Spleen (tissue), 11 donors: Measurements from ENCODE around the gene NUP153. TPM values are rescaled to one million over a fixed set of nuclear protein-coding genes. Genes with fewer than 3 reads are reported as not detected.

ENCODE experiments used
- DNase-seq: peaks from one replicate; pipeline ENCODE4 v3.0.0-alpha.2; 2020
- H3K27ac ChIP-seq, 8 donors: fragments of 200-600 bp; sonication (generic) in 7 of 8; 1 replicate in 4 of 8; 2 replicates in 4 of 8; pipeline versions ENCODE4 v1.5.0 to v1.8.0; 2016 to 2021; ENCODE audit warnings: inconsistent platforms in 4 of 8, mild to moderate bottlenecking in 4 of 8, moderate library complexity in 1 of 8
- H3K27me3 ChIP-seq, 7 donors: fragments of 200-600 bp; sonication (generic) in 6 of 7; replicated peaks in 1 of 7; 1 replicate in 4 of 7; 2 replicates in 3 of 7; pipeline versions ENCODE4 v1.5.0 to v1.8.0; 2016 to 2021; ENCODE audit warnings: inconsistent platforms in 3 of 7, mild to moderate bottlenecking in 1 of 7
- H3K36me3 ChIP-seq, 6 donors: fragments of 200-600 bp; sonication (generic) in 5 of 6; 1 replicate in 4 of 6; 2 replicates in 2 of 6; pipeline versions ENCODE4 v1.5.0 to v1.8.0; 2016 to 2021; ENCODE audit warnings: inconsistent platforms in 2 of 6
- H3K4me1 ChIP-seq, 6 donors: fragments of 200-600 bp; sonication (generic) in 5 of 6; 1 replicate in 3 of 6; 2 replicates in 3 of 6; pipeline versions ENCODE4 v1.5.0 to v1.8.0; 2016 to 2021; ENCODE audit warnings: inconsistent platforms in 3 of 6
- H3K4me3 ChIP-seq, 8 donors: fragments of 200-600 bp; sonication (generic) in 7 of 8; 1 replicate in 4 of 8; 2 replicates in 4 of 8; pipeline versions ENCODE4 v1.5.0 to v1.8.0; 2016 to 2021; ENCODE audit warnings: inconsistent platforms in 4 of 8, mild to moderate bottlenecking in 4 of 8, moderate library complexity in 2 of 8
- H3K9me3 ChIP-seq, 8 donors: fragments of 200-600 bp; sonication (generic) in 7 of 8; 1 replicate in 4 of 8; 2 replicates in 4 of 8; pipeline versions ENCODE4 v1.5.0 to v1.8.0; 2016 to 2021; ENCODE audit warnings: inconsistent platforms in 4 of 8
- POLR2A ChIP-seq, 3 donors: fragments of 450-650 bp; IDR thresholded peaks; one replicate each; pipeline ENCODE4 v1.5.1; 2017; ENCODE audit warnings: antibody characterized with exemption in 3 of 3, mild to moderate bottlenecking in 1 of 3
- POLR2AphosphoS5 ChIP-seq, 3 donors: sonication (generic); formaldehyde crosslinking; IDR thresholded peaks; one replicate each; pipeline ENCODE4 v1.5.1; 2017; ENCODE audit warnings: antibody characterized with exemption in 3 of 3
- WGBS, 5 donors: extraction: QIAGEN DNeasy Blood & Tissue Kit in 3 of 5; methylation state at CpG; one replicate each; pipeline versions ENCODE4 v1.1.5 to v1.1.7; 2013 to 2018; 5-methylcytosine and 5-hydroxymethylcytosine counted together
- intact Hi-C: fragments of 100-400 bp; cut with DNase I; formaldehyde crosslinking; loops from one replicate; pipeline ENCODE4 v1.15.0; 2023; ENCODE audit warnings: low total_unique reads
- polyA plus RNA-seq, 3 donors: library from polyadenylated mRNA; stranded (reverse); fragments of 200-250 nt; gene quantifications; one replicate each; pipeline ENCODE4 v1.2.1, GENCODE V29; 2013
- total RNA-seq, 7 donors: library from RNA; depleted of rRNA in 3 of 7; stranded (reverse); fragments of >200 nt in 3 of 7; fragmentation: NEBNext Ultra II Directional in 4 of 7; extraction: Animal tissue kit (Norgen Biotek cat#: 25700) in 4 of 7; gene quantifications; one replicate each; pipeline versions ENCODE4 v1.1.0 to v1.2.1, GENCODE V29; 2016 to 2021
- TF ChIP-seq, protein P1 (sequence below), 11 experiments: fragments of 200-600 bp in 7 of 11; fragments of 450-650 bp in 4 of 11; sonication (generic) in 4 of 11; IDR thresholded peaks in 8 of 11; conservative IDR thresholded peaks in 3 of 11; 1 replicate in 7 of 11; 2 replicates in 4 of 11; pipeline versions ENCODE4 v1.4.0 to v1.8.0; 2016 to 2021; ENCODE audit warnings: antibody characterized with exemption in 11 of 11, inconsistent platforms in 4 of 11, mild to moderate bottlenecking in 1 of 11
- donor health status: healthy with polysubstance abuse.
- donor health status: DM: no; HTN: no; CAD: no; lungs with moderate emphysema.
- donor health status: DM: no; HTN: no; CAD: no.
- donor health status: Bipolar disorder and iron deficiency.
- donor health status: healthy.
- donor health status: DM: no; HTN: no; CAD: no.
- donor health status: DM: yes; HTN: yes; CAD: no.

The NUP153 gene
- total and polyA plus RNA-seq, 10 donors, result 8.9 to 51.5 (median 45.3) TPM

GRCh38 chr6:17705428-17705777, 1.3 kb downstream of the NUP153 start:
- TF ChIP-seq POLR2A (IDR thresholded peaks at IDR 0.05) (no peak), POLR2AphosphoS5 (IDR thresholded peaks at IDR 0.05) (no peak)
- TF ChIP-seq, protein P1, sequence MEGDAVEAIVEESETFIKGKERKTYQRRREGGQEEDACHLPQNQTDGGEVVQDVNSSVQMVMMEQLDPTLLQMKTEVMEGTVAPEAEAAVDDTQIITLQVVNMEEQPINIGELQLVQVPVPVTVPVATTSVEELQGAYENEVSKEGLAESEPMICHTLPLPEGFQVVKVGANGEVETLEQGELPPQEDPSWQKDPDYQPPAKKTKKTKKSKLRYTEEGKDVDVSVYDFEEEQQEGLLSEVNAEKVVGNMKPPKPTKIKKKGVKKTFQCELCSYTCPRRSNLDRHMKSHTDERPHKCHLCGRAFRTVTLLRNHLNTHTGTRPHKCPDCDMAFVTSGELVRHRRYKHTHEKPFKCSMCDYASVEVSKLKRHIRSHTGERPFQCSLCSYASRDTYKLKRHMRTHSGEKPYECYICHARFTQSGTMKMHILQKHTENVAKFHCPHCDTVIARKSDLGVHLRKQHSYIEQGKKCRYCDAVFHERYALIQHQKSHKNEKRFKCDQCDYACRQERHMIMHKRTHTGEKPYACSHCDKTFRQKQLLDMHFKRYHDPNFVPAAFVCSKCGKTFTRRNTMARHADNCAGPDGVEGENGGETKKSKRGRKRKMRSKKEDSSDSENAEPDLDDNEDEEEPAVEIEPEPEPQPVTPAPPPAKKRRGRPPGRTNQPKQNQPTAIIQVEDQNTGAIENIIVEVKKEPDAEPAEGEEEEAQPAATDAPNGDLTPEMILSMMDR (IDR thresholded peaks at IDR 0.05 in 8 of 11, conservative IDR thresholded peaks at IDR 0.05 in 3 of 11), result no peak
- DNase-seq, result no peak
- H3K27me3 ChIP-seq, result no peaks in the 10 kb centered on the region
- H3K4me3 ChIP-seq, result peak overlapping the region; percentile 76 to 99 (median 88)
- 0 to 1% (median 0%) methylated on average over 10 of the region's 10 CpGs for WGBS, 5 donors
- peaks cover 27 to 66% (median 56%) of the 10 kb centered on the region in 6 donors for H3K4me1 ChIP-seq
- intact Hi-C loops, result loop anchor here (10.0 kb wide), 1 partner anchor 101 kb away; the partner anchor contains the start of gene FAM8A1
- H3K27ac ChIP-seq, result peak overlapping the region; percentile 90 to 100 (median 100)
- no peaks in the 10 kb centered on the region for H3K9me3 ChIP-seq
- H3K36me3 ChIP-seq, result no peaks in the 10 kb centered on the region

DNA sequence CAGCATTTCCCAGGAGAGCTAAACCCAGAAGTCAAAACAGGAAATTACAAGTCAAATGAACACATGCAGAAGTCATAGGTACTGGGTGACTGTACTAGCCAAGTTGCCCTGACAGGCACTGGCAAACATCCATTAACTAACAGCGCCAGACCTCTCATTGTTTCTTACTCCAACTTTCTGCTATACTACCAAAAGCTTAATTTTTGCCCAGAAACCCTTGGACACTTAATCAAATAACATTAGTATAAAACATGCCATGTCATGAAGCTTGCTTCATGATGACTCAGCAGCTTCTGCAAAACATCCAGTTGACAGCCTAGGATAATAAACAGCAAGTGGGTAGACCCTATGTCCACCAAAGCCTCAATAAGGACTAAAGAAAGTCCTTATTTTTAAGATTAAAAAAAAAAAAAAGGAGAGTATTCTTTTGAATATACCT, 3.5 kb downstream of the NUP153 start:
- H3K27ac ChIP-seq, result peak overlapping the region; percentile 30 to 100 (median 77)
- DNase-seq, result no peak
- WGBS, 5 donors, result 8 to 55% (median 18%) methylated on average over 1 of the region's 1 CpG

GRCh38 chr6:17700421-17701416, 6.0 kb downstream of the NUP153 start:
- intact Hi-C loops, result loop anchor here (10.0 kb wide), 1 partner anchor 96 kb away; the partner anchor contains the start of gene FAM8A1
- TF ChIP-seq, protein P1 (IDR thresholded peaks at IDR 0.05 in 8 of 11, conservative IDR thresholded peaks at IDR 0.05 in 3 of 11), result no peak
- TF ChIP-seq POLR2A (IDR thresholded peaks at IDR 0.05), result no peak
- no peak for TF ChIP-seq POLR2AphosphoS5 (IDR thresholded peaks at IDR 0.05)
- Histone ChIP-seq H3K36me3 (peaks cover 0 to 12% (median 0%) of the 10 kb centered on the region in 6 donors), H3K9me3 (no peaks in the 10 kb centered on the region), H3K27me3 (no peaks in the 10 kb centered on the region), H3K4me3 (peak overlapping the region in 1 of 8 donors; percentile 6), H3K27ac (peak overlapping the region in 7 of 8 donors; percentile 5 to 100 (median 79)), H3K4me1 (peaks cover 31 to 96% (median 71%) of the 10 kb centered on the region in 6 donors)
- 65 to 72% (median 69%) methylated on average over 14 of the region's 14 CpGs for WGBS, 5 donors
- DNase-seq, result no peak

More for the DNA sequence above, 3.5 kb downstream of the NUP153 start:
- peaks cover 31 to 85% (median 71%) of the 10 kb centered on the region in 6 donors for H3K4me1 ChIP-seq
- intact Hi-C loops, result loop anchor here (10.0 kb wide), 1 partner anchor 98 kb away; the partner anchor contains the start of gene FAM8A1
- H3K36me3 ChIP-seq, result peaks cover 0 to 8% (median 0%) of the 10 kb centered on the region in 6 donors
- H3K27me3 ChIP-seq, result no peaks in the 10 kb centered on the region
- TF ChIP-seq, protein P1 (IDR thresholded peaks at IDR 0.05 in 8 of 11, conservative IDR thresholded peaks at IDR 0.05 in 3 of 11), result no peak
- TF ChIP-seq POLR2A (IDR thresholded peaks at IDR 0.05) (no peak), POLR2AphosphoS5 (IDR thresholded peaks at IDR 0.05) (peak in 1 of 3 donors; percentile 59)
- H3K9me3 ChIP-seq, result no peaks in the 10 kb centered on the region
- peak overlapping the region in 4 of 8 donors; percentile 15 to 89 (median 82) for H3K4me3 ChIP-seq
